Tibial nerve (tissue), 4 donors: ENCODE measurements around the gene SDCBP2. TPM values are rescaled to one million over a fixed set of nuclear protein-coding genes. Genes with fewer than 3 reads are reported as not detected.

ENCODE experiments used
- DNase-seq, 2 donors: peaks; one replicate each; pipeline ENCODE4 v3.0.0-alpha.2; 2019; ENCODE audit warnings: low spot score in 2 of 2
- H3K27ac ChIP-seq, 4 donors: fragments of 200-600 bp; sonication (generic) in 3 of 4; one replicate each; pipeline ENCODE4 v1.5.1; 2017 to 2019; ENCODE audit warnings: mild to moderate bottlenecking in 1 of 4
- H3K27me3 ChIP-seq, 2 donors: fragments of 200-600 bp; sonication (generic) in 1 of 2; one replicate each; pipeline versions ENCODE4 v1.5.1 to v1.6.0; 2017 to 2019
- H3K36me3 ChIP-seq, 3 donors: fragments of 200-600 bp; sonication (generic); one replicate each; pipeline ENCODE4 v1.5.1; 2018 to 2019
- H3K4me1 ChIP-seq, 4 donors: fragments of 200-600 bp; sonication (generic) in 3 of 4; one replicate each; pipeline ENCODE4 v1.5.1; 2017 to 2019
- H3K4me3 ChIP-seq, 4 donors: fragments of 200-600 bp; sonication (generic) in 3 of 4; one replicate each; pipeline ENCODE4 v1.5.1; 2017 to 2019; ENCODE audit warnings: mild to moderate bottlenecking in 1 of 4, moderate library complexity in 1 of 4
- H3K9me3 ChIP-seq, 4 donors: fragments of 200-600 bp; sonication (generic) in 3 of 4; one replicate each; pipeline ENCODE4 v1.5.1; 2017 to 2019
- CTCF ChIP-seq, 5 experiments: fragments of 200-600 bp in 3 of 5; fragments of 450-650 bp in 2 of 5; sonication (generic) in 3 of 5; IDR thresholded peaks; one replicate each; pipeline ENCODE4 v1.5.1; 2016 to 2019; ENCODE audit warnings: antibody characterized with exemption in 5 of 5, mild to moderate bottlenecking in 3 of 5, moderate library complexity in 2 of 5
- EP300 ChIP-seq, 2 donors: sonication (generic); formaldehyde crosslinking; IDR thresholded peaks; one replicate each; pipeline ENCODE4 v1.6.1; 2017; ENCODE audit warnings: antibody characterized with exemption in 2 of 2, mild to moderate bottlenecking in 1 of 2
- POLR2A ChIP-seq, 2 donors: fragments of 450-650 bp; IDR thresholded peaks; one replicate each; pipeline ENCODE4 v1.6.1; 2017; ENCODE audit warnings: antibody characterized with exemption in 2 of 2, mild to moderate bottlenecking in 2 of 2, moderate library complexity in 2 of 2
- WGBS, 2 donors: methylation state at CpG; one replicate each; pipeline ENCODE4 v1.1.5; 2018; 5-methylcytosine and 5-hydroxymethylcytosine counted together
- total RNA-seq, 4 donors: library from RNA; depleted of rRNA; stranded (reverse); fragments of >200 nt; gene quantifications; one replicate each; pipeline ENCODE4 v1.1.0, GENCODE V29; 2016

SDCBP2 gene
- total RNA-seq, 4 donors from 2014 or later = 1.9 to 4.2 (median 2.9) TPM

GRCh38 chr20:1283522-1284510 is 45.1 kb downstream of the SDCBP2 start:
- Histone ChIP-seq H3K9me3 (no peaks in the 10 kb centered on the region), H3K27me3 (no peaks in the 10 kb centered on the region), H3K4me3 (no peak overlapping the region), H3K27ac (no peak overlapping the region), H3K36me3 (no peaks in the 10 kb centered on the region), H3K4me1 (no peaks in the 10 kb centered on the region)
- no peak for TF ChIP-seq CTCF (IDR thresholded peaks at IDR 0.05)
- TF ChIP-seq POLR2A (IDR thresholded peaks at IDR 0.05) = no peak
- no peak for TF ChIP-seq EP300 (IDR thresholded peaks at IDR 0.05)
- DNase-seq = no peak
- WGBS, 2 donors = 86% methylated on average over 9 of the region's 9 CpGs

GRCh38 chr20:1282966-1283365 is 46.0 kb downstream of the SDCBP2 start:
- DNase-seq = no peak
- H3K4me1 ChIP-seq = no peaks in the 10 kb centered on the region
- 61 to 63% methylated on average over 2 to 3 of the region's 3 CpGs for WGBS, 2 donors
- no peaks in the 10 kb centered on the region for H3K9me3 ChIP-seq
- no peak for TF ChIP-seq EP300 (IDR thresholded peaks at IDR 0.05)
- no peak for TF ChIP-seq CTCF (IDR thresholded peaks at IDR 0.05)
- no peak for TF ChIP-seq POLR2A (IDR thresholded peaks at IDR 0.05)
- H3K36me3 ChIP-seq = no peaks in the 10 kb centered on the region
- H3K27me3 ChIP-seq = no peaks in the 10 kb centered on the region
- H3K27ac ChIP-seq = no peak overlapping the region
- no peak overlapping the region for H3K4me3 ChIP-seq

GRCh38 chr20:1281279-1282057 is 47.5 kb downstream of the SDCBP2 start:
- 57 to 64% methylated on average over 7 of the region's 7 CpGs for WGBS, 2 donors
- H3K27me3 ChIP-seq = no peaks in the 10 kb centered on the region
- H3K4me1 ChIP-seq = no peaks in the 10 kb centered on the region
- DNase-seq = no peak
- H3K36me3 ChIP-seq = no peaks in the 10 kb centered on the region
- H3K4me3 ChIP-seq = no peak overlapping the region
- no peaks in the 10 kb centered on the region for H3K9me3 ChIP-seq
- TF ChIP-seq CTCF (IDR thresholded peaks at IDR 0.05) = no peak
- no peak for TF ChIP-seq EP300 (IDR thresholded peaks at IDR 0.05)
- no peak for TF ChIP-seq POLR2A (IDR thresholded peaks at IDR 0.05)
- H3K27ac ChIP-seq = no peak overlapping the region

- Histone ChIP-seq H3K36me3 (no peaks in the 10 kb centered on the region), H3K9me3 (no peaks in the 10 kb centered on the region), H3K4me1 (no peaks in the 10 kb centered on the region), H3K27me3 (no peaks in the 10 kb centered on the region), H3K27ac (no peak overlapping the region), H3K4me3 (no peak overlapping the region)
- WGBS, 2 donors = 79 to 86% methylated on average over 4 to 6 of the region's 6 CpGs
- no peak for TF ChIP-seq EP300 (IDR thresholded peaks at IDR 0.05)
- no peak for TF ChIP-seq POLR2A (IDR thresholded peaks at IDR 0.05)
- TF ChIP-seq CTCF (IDR thresholded peaks at IDR 0.05) = no peak
- DNase-seq = no peak
Measured at GRCh38 chr20:1280195-1281102, 48.5 kb downstream of the SDCBP2 start.
